Neural crest cell (in vitro differentiated cells): ENCODE measurements around the gene TUBGCP2. TPM values are rescaled to one million over a fixed set of nuclear protein-coding genes. Genes with fewer than 3 reads are reported as not detected.
"Not testable (repeated sequence)": the region's sequence is repeated elsewhere in the genome, so short reads cannot be mapped to it uniquely, and the experiment has no call there.

Source experiments
- DNase-seq: peaks from one replicate; pipeline ENCODE4 v3.0.0; 2021; ENCODE audit warnings: low read depth, mixed read lengths, low spot score
- H3K27ac Mint-ChIP-seq: one replicate; pipeline ENCODE4 v1.8.0; 2021; ENCODE audit warnings: mild to moderate bottlenecking, mixed read lengths; ENCODE audit not compliant: unreplicated experiment
- H3K27me3 Mint-ChIP-seq: 2 replicates; pipeline ENCODE4 v1.8.0; 2021; ENCODE audit warnings: low read depth, mild to moderate bottlenecking, mixed read lengths
- H3K36me3 Mint-ChIP-seq: 2 replicates; pipeline ENCODE4 v1.8.0; 2021; ENCODE audit warnings: low read depth, mild to moderate bottlenecking, mixed read lengths
- H3K4me1 Mint-ChIP-seq: 2 replicates; pipeline ENCODE4 v1.8.0; 2021; ENCODE audit warnings: mixed read lengths
- H3K4me3 Mint-ChIP-seq: one replicate; pipeline ENCODE4 v1.8.0; 2021; ENCODE audit warnings: mild to moderate bottlenecking, mixed read lengths
- H3K9me3 Mint-ChIP-seq: 2 replicates; pipeline ENCODE4 v1.8.0; 2021; ENCODE audit warnings: mixed read lengths
- total RNA-seq: library from RNA; stranded (reverse); gene quantifications from 2 replicates; pipeline ENCODE4 v1.2.1, GENCODE V29; 2021
- TF ChIP-seq, protein P1 (sequence below): fragments of 200-600 bp; sonication (generic); conservative IDR thresholded peaks from 2 replicates; pipeline ENCODE4 v1.5.0; 2021; ENCODE audit warnings: antibody characterized with exemption, mild to moderate bottlenecking

Gene TUBGCP2
- total RNA-seq, 1 donor from 2014 or later: 70.0 TPM

DNA sequence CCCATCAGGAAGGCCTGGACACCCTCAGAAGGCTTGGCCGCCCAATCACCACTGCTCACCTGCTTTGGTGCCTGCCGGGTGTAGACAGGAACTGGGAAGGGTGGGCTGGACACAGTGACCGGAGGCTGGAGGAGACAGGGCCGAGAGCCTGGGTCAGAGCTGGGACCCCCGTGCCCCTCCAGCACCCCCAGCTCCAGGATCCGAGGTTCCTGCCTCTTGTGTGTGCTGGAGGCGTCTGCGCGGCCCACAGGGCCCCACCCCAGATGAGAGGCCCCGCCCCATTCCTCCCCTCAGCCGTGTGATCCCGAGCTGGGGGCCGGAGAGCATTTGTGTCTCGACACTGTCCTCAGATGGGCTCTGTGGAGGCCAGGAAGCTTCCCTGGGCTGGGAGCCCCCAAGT lies 41.4 kb downstream of the TUBGCP2 start:
- TF ChIP-seq, protein P1, sequence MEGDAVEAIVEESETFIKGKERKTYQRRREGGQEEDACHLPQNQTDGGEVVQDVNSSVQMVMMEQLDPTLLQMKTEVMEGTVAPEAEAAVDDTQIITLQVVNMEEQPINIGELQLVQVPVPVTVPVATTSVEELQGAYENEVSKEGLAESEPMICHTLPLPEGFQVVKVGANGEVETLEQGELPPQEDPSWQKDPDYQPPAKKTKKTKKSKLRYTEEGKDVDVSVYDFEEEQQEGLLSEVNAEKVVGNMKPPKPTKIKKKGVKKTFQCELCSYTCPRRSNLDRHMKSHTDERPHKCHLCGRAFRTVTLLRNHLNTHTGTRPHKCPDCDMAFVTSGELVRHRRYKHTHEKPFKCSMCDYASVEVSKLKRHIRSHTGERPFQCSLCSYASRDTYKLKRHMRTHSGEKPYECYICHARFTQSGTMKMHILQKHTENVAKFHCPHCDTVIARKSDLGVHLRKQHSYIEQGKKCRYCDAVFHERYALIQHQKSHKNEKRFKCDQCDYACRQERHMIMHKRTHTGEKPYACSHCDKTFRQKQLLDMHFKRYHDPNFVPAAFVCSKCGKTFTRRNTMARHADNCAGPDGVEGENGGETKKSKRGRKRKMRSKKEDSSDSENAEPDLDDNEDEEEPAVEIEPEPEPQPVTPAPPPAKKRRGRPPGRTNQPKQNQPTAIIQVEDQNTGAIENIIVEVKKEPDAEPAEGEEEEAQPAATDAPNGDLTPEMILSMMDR: no peak
- DNase-seq: no peak
- no peak overlapping the region for H3K27ac Mint-ChIP-seq
- no peaks in the 10 kb centered on the region for H3K9me3 Mint-ChIP-seq
- H3K27me3 Mint-ChIP-seq: peaks cover 25% of the 10 kb centered on the region
- H3K4me1 Mint-ChIP-seq: peaks cover 3% of the 10 kb centered on the region
- no peak overlapping the region for H3K4me3 Mint-ChIP-seq
- H3K36me3 Mint-ChIP-seq: no peaks in the 10 kb centered on the region

DNA sequence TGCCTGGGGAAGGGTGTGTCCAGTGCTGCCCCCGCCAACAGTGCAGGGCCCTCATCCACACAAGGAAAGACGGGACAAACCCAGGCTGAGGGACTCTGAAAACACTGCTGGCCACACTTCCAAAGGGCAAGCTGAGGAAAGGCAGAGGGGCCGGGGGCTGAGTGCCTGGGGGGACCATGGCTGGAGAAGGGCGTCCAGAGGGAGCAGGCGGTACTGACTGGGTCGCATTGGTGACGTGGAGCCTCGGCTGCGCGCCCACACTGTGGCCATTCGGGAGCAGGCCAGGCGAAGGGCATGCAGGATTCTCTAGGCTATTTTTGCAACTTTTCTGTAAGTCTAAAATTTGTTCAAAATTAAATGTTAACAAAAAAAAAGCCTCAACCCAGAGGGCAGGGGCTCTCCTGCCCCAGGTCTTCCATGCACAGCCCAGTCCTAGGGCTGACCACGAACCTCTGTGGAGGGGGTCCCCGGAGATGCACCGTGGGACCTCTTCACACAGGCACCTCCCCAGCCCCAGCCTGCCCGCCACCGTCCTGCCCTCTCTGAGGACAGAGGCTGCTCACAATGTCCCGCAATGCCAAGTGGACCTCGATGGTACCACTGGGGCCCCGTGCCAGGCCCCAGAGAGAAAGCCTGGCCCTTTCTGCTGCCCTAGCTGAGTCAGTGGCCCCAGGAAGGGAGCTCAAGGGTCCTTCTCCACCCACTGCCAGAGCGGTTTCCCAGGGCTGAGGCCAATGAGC lies 42.4 kb downstream of the TUBGCP2 start:
- Mint-ChIP-seq H3K27ac (no peak overlapping the region), H3K9me3 (no peaks in the 10 kb centered on the region), H3K36me3 (no peaks in the 10 kb centered on the region), H3K4me1 (peaks cover 6% of the 10 kb centered on the region), H3K27me3 (peaks cover 25% of the 10 kb centered on the region), H3K4me3 (no peak overlapping the region)
- DNase-seq: no peak
- TF ChIP-seq, protein P1: no peak

DNA sequence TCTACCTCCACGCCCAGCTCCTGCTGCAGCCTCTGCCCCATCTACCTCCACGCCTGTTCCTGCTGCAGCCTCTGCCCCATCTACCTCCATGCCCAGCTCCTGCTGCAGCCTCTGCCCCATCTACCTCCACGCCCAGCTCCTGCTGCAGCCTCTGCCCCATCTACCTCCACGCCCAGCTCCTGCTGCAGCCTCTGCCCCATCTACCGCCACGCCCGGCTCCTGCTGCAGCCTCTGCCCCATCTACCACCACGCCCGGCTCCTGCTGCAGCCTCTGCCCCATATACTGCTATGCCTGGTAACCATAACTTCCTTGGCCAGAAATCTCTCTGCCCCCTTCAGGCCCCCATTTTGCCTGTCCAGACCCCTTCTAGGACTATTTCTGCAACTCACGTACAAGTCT lies 43.6 kb downstream of the TUBGCP2 start:
- DNase-seq, H3K4me3 Mint-ChIP-seq, H3K4me1 Mint-ChIP-seq: not testable (repeated sequence)

DNA sequence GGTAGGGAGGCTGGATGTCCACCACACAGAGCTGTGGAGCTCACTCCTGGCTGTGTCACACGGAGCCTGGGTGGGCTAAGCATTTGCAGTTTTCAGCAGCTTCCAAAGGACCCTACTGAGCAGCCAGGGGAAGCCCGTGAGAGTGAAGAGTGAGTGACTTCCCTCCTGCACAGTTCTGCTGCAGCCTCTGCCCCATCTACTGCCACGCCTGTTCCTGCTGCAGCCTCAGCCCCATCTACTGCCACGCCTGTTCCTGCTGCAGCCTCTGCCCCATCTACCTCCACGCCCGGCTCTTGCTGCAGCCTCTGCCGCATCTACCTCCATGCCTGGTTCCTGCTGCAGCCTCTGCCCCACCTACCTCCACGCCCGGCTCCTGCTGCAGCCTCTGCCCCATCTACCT lies 44.2 kb downstream of the TUBGCP2 start:
- Mint-ChIP-seq H3K9me3 (no peaks in the 10 kb centered on the region), H3K4me1 (peaks cover 6% of the 10 kb centered on the region), H3K27me3 (peaks cover 32% of the 10 kb centered on the region), H3K36me3 (no peaks in the 10 kb centered on the region), H3K4me3 (no peak overlapping the region), H3K27ac (no peak overlapping the region)
- no peak for DNase-seq
- TF ChIP-seq, protein P1: no peak

More for the DNA sequence above, 43.6 kb downstream of the TUBGCP2 start:
- H3K36me3 Mint-ChIP-seq, H3K27ac Mint-ChIP-seq, H3K9me3 Mint-ChIP-seq: not testable (repeated sequence)
- H3K27me3 Mint-ChIP-seq: peaks cover 27% of the 10 kb centered on the region

DNA sequence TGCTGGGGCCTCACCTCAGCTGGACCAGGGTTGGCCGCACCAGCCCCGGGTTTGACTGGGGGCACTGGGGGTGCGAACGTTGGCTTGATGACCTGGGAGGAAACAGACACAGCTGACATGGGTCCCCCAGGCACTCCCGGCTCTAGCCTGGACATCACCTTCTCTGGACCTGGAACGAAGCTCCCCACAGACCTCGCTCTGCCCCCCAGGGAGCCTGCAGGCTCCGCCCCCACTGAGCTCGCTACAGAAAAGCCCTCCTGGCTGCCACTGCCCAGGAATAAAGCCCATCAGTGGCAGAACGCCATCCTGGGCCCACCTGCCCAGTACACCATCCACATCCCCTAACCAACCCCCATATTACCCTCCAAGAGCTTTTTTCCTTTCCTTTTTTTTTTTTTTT lies 45.0 kb downstream of the TUBGCP2 start:
- H3K9me3 Mint-ChIP-seq: no peaks in the 10 kb centered on the region

DNA sequence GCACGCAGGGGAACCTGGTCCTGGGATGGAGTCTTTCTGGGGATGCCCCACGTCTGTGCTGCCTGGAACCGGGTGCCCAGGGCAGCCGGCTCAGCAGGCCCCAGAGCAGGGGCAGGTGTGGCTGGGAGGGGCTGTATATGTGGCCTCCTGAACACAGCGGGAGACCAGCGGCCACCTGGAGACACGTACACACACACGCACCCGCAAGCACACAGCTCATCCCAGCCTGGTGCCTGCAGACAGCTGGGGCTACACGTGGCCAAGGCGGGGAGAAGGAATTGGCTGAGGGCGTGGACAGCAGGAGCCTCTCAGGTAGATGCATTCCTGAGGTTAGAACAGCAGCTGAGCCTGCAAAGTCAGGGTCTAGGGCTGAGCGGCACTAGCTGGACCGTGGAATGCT lies 46.0 kb downstream of the TUBGCP2 start:
- no peaks in the 10 kb centered on the region for H3K36me3 Mint-ChIP-seq
- H3K9me3 Mint-ChIP-seq: no peaks in the 10 kb centered on the region
- peaks cover 36% of the 10 kb centered on the region for H3K27me3 Mint-ChIP-seq
- no peak overlapping the region for H3K27ac Mint-ChIP-seq
- DNase-seq: no peak
- peaks cover 9% of the 10 kb centered on the region for H3K4me1 Mint-ChIP-seq
- H3K4me3 Mint-ChIP-seq: peak overlapping the region; percentile 83
- TF ChIP-seq, protein P1: no peak

More for the DNA sequence above, 45.0 kb downstream of the TUBGCP2 start:
- Mint-ChIP-seq H3K36me3 (no peaks in the 10 kb centered on the region), H3K4me1 (peaks cover 9% of the 10 kb centered on the region), H3K27ac (no peak overlapping the region), H3K27me3 (peaks cover 35% of the 10 kb centered on the region), H3K4me3 (no peak overlapping the region)
- TF ChIP-seq, protein P1: no peak
- no peak for DNase-seq
